GM19463 (cell line): ENCODE measurements around the gene MAP4K4.
"Not testable (repeated sequence)": the region's sequence is repeated elsewhere in the genome, so short reads cannot be mapped to it uniquely, and the experiment has no call there.

Experiments
- ATAC-seq: cut with Tn5 transposase; IDR thresholded peaks from one replicate; pipeline ENCODE4 v1.9.1; 2021; ENCODE audit warnings: mild to moderate bottlenecking, moderate library complexity; ENCODE audit not compliant: unreplicated experiment

Gene MAP4K4

DNA sequence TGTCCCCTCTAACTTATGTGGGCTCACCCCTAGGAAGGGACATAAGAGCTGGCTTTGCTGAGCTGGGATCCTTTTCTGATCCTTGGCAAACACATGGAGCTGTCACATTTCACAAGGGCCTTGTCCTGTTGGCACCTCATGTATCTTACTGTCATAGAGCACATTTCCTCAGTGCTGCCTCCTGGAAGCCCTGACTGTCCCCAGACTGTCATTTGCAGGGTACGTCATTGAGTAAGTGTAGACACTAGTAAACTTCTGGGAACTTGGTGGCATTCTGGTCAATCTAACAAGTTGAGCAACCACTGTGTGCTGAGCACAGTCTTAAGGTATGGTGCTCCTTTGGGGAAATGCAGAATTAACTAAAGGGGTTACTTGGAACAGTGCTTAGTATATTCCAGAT, 199.8 kb downstream of the MAP4K4 start:
- no peak for ATAC-seq

DNA sequence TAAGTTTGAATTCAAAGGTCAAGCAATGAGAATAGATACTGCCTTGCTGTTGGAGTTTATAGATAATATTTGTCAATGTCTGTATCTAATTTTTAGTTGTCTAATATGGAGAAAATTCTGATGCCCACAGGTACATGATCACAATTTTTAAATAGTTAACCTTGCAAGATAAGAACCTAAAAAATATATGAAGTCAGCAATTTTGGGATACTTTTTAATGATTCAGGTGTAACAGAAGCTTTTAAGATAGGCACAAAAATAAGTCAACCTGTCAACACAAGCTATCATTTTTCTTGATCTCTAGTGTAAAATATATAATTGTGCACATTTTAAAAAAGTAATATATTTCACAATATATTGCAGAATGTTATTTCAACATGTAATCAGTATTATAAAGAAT, 201.8 kb downstream of the MAP4K4 start:
- no peak for ATAC-seq

DNA sequence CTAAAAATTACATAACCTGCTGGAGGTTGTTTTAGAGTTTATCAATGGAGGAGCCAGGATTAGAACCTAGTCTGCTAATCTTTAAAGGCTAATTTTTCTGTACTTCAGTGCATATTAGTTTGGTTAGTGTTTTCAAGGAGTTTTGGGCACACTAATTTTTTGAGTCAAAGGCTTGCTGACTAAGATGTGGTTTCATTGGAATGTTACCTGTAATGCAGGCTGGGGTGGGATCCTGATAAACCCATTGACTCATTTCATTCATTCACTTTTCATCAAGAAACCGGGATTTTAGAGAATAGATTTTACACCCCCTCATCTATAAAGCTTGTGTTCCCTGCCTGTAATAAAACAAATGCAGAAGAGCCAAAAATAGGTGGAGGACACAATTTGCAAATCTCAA, 202.4 kb downstream of the MAP4K4 start:
- ATAC-seq: no peak

DNA sequence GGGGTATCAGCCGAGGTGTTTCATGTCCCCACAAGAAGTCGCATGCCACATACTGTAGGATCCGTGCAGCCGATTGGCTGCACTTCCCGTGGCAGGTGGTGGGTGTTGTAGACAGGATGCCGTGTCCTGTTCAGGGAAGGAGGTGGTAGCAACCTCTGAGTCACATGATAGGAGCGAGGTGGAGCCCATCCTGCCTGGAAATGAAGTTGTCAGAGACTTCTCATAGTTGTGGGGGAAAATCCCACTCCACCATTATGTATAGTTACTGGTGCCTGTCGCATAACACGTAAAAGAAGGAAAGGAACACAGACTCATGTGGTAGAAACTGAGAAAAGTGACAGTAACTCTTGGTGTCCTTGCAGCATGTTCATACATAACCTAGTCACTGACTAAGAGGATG, 202.9 kb downstream of the MAP4K4 start:
- peak; percentile 86 for ATAC-seq

DNA sequence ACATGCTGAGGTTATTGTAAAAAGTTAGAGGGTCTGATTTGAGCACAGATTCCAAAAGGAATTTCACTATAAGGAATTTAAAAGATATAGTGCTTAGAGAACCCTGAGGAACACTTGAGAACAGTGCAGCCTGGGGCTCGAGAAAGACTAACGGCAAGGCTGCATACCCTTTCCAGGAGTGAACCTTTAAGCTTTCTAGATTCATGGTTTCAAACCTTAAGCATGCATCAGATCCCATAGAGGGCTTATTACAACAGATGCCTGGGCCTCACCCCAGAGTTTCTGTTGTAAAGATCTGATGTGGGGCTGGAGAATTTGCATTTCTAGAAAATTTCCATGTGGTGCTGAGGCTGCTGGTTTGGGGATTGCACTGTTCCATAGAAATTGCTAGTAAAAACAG, 203.7 kb downstream of the MAP4K4 start:
- ATAC-seq: no peak

DNA sequence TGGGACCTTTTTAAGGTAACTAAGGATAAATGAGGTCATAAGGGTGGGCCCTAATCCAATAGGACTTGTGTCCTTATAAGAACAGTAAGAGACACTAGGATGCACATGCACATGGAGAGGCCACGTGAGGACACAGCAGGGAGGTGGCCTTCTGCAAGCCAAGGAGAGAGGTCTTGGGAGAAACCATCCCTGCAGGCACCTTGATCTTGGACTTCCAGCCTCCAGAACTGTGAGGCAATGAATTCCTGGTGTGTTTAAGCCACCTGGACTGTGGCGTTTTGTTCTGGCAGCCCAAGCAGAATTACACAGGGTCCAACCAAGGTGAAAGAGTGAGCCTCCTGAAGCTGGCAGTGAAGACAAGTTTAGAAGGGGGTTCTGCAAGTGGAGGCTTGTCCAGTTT, 204.7 kb downstream of the MAP4K4 start:
- no peak for ATAC-seq

DNA sequence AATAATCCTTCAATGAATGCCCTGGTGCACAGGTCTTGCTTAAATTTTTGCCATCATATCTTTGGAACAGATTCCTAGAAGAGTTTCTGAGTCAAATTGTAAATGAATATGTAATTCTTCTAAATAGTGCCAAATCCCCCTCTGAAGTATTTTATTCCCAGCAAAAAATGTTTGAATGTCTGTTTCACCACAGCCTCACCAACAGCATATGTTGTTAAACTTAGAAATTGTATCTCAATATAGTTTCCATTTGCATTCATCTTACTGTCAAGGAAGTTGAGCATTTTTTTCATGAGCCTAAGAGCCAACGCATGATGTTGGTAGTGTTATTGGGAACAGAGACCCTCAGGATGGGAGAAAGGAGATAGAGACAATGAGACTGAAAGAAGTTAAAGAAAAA, 207.4 kb downstream of the MAP4K4 start:
- ATAC-seq: no peak

DNA sequence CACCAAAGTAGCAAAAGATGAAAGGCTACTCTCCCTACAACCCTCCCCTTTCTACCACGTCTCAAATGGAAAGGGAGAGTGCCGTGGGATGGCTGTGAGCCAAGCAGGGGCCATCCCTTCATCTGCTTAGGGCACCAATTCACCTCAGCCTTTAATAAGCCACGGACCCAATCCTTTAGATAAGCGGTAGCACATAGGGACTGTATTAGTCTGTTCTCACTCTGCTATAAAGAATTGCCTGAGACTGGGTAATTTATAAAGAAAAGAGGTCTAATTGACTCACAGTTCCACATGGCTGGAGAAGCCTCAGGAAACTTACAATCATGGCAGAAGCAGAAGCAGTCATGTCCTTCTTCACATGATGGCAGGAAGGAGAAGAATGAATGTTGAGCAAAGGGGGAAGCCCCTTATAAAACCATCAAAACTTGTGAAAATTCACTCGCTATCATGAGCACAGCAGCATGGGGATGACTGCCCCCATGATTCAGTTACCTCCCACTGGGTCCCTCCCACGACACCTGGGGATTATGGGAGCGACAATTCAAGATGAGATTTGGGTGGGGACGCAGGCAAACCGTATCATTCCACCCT, 208.3 kb downstream of the MAP4K4 start:
- ATAC-seq: no peak

DNA sequence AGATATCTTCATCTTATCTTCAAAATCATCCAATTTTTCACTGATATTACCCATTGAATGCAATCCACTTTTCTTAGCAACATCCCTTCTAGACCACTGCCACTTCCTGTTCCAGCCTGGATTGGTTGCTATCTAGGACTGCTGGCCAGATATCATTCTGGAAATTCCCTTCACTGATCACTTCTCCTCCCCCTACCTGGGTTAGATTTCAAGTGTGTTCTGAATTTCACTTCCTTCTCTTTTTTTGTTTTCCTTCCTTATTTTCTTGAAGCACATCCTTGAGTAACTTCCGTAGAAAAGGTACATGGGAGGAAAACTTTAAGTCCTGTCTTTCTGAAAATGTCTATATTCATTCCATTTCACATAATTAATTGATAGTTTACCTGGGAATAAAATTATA, 212.3 kb downstream of the MAP4K4 start:
- no peak for ATAC-seq

DNA sequence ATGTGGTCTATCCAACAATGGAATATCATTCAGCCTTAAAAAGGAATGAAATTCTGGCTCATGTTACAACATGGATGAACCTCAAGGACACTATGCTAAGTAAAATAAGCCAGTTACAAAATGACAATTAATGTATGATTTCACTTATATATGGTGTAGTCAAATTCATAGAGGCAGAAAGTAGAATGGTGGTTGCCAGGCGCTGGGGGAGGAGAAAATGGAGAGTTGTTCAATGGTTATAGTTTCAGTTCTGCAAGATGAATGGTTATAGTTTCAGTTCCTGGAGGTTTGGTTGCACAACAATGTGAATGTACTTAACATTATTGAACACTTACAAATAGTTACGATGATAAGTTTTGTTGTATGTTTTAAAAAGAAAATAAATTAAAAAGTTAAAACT, 215.0 kb downstream of the MAP4K4 start:
- peak; percentile 97 for ATAC-seq

DNA sequence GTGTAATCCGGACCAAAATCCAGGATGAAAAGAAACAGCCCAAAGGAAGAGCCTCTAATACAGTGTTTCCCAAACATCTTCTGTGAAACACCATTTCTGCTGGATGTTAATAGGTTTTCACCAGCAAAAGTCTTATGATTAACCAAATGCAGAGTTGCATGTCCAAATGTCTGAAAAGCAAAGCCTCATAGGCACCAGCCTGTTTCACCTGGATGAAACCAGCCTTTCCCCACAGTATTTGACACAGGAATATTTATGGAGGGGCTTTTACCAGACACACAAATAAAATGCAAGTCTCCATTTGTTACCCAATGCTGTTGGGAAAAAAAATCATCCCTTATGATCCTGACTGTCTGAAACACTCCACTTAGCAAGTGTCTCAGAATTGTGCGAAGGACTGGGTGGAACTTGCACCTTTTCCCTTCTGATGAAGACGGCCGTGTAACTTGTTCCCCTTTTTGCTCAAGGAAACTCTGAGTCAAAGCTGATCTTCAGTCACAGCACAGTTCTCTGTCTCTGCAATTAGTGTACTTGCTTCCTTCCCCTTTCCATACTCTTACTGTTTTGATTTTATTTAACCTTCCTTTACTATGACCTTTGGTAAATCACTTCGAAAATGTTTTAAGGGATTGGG, 223.9 kb downstream of the MAP4K4 start:
- no peak for ATAC-seq

DNA sequence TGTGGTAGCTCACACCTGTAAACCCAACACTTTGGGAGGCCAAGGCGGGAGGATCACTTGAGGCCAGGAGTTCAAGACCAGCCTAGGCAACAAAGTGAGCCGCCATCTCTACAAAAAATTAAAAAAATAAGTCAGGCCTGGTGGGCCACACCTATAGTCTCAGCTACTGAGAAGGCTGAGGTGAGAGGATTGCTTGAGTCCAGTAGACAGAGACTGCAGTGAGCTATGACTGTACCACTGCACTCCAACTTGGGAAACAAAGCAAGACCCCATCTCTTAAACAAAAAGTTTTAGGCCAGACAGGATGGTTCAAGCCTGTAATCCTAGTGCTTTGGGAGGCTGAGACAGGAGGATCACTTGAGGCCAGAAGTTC, 224.4 kb downstream of the MAP4K4 start:
- ATAC-seq: no peak

DNA sequence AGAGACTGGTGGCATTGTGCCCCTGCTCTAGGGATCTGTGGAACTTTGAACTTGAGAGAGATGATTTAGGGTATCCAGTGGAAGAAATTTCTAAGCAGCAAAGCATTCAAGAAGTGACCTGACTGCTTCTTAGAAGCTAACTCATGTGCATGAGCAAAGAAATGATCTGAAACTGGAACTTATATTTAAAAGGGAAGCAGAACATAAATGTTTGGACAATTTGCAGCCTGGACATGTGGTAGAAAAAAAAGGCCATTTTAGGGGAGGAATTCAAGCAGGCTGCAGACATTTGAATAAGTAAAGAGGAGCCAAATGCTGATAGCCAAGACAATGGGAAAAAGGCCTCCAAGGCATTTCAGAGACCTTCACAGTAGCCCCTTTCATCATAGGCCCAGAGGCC, 226.8 kb downstream of the MAP4K4 start:
- ATAC-seq: not testable (repeated sequence)

DNA sequence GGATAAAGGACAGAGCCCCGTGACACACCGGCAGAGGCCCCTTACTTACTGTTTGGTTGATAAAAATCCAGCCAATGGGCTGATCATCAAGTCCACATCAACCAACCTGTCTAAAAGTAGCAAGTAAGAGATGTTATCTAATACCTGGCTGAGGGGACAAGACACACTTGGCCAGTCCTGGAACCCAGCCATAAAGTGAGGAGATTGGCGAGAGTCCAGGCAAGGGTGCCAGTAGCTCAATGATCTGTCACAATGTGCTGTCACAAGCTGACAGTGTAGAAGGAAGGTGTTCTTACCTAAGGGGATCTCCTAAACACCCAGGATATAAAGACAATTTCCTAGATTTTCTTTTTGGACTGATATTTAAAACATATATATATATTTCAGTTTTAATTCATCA, 232.5 kb downstream of the MAP4K4 start:
- ATAC-seq: no peak

DNA sequence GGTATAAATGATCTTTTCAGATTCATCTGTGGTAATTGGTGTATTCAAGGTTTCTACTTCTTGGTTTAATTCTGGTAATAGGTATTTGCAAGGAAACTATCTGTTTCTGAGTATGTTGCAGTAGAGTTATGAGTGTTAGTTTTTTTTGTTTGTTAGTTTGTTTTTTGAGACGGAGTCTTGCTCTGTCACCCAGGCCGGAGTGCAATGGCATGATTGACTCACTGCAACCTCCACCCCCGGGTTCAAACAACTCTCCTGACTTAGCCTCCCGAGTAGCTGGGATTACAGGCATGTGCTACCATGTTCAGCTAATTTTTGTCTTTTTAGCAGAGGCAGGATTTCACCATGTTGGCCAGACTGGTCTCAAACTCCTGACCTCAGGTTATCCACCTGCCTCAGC, 233.3 kb downstream of the MAP4K4 start:
- ATAC-seq: no peak

DNA sequence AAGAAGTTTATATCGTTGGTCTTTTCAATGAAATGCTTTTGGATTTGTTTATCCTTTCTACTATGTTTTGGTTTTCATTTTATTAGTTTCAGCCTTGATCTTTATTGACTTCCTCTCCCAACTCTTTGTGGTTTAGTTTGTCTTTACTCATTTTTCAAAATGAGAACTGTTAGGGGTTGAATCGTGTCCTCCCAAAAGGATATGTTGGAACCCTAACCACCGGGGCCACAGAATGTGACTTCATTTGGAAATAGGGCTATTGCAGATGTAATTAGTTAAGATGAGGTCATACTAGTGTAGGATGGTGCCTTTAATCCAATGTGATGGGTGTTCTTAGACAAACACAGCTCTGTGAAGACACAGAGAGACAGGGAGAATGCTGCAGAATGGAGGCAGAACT, 233.9 kb downstream of the MAP4K4 start:
- no peak for ATAC-seq

DNA sequence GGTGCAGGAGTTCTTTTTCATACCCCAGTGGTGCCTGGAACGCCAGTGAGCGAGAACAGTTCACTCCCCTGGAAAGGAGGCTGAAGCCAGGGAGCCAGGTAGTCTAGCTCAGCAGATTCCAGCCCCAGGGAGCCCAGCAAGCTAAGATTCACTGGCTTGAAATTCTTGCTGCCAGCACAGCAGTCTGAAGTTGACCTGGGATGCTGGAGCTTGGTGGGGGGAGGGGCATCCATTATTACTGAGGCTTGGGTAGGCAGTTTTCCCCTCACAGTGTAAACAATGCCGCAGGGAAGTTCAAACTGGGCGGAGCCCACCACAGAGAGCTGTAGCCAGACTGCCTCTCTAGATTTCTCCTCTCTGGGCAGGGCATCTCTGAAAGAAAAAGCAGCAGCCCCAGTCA, 238.3 kb downstream of the MAP4K4 start:
- not testable (repeated sequence) for ATAC-seq

DNA sequence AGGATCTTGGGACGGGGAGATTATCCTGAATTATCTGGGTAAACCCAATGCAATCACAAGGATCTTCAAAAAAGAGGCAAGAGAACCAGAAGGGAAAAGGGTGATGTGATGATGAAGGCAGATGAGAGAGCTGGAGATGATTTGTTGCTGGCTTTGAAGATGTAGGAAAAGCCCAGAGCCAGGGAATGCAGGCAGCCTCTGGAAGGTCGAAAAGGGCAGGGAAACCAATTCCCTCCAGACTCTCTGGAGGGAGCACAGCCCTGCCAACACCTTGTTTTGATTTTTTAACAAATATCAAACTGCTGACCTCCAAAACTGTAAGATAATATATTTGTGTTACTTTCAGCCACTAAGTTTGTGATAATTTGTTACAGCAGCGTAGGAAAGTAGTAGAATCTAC, 245.3 kb downstream of the MAP4K4 start:
- no peak for ATAC-seq
